Activated CD8-positive, alpha-beta memory T cell treated with anti-CD3 and anti-CD28 coated beads, Interleukin-2, amount 50 U/mL, for 24 hours (primary cell): ENCODE results near the gene NEB.
"Not testable (repeated sequence)": the region's sequence is repeated elsewhere in the genome, so short reads cannot be mapped to it uniquely, and the experiment has no call there.

Experiments
- DNase-seq: peaks from one replicate; pipeline ENCODE4 v3.0.0-alpha.2; 2020; ENCODE audit errors: extremely low read depth

The NEB gene

GRCh38 chr2:151707857-151708256, 26.4 kb downstream of the NEB start:
- no peak for DNase-seq

DNA sequence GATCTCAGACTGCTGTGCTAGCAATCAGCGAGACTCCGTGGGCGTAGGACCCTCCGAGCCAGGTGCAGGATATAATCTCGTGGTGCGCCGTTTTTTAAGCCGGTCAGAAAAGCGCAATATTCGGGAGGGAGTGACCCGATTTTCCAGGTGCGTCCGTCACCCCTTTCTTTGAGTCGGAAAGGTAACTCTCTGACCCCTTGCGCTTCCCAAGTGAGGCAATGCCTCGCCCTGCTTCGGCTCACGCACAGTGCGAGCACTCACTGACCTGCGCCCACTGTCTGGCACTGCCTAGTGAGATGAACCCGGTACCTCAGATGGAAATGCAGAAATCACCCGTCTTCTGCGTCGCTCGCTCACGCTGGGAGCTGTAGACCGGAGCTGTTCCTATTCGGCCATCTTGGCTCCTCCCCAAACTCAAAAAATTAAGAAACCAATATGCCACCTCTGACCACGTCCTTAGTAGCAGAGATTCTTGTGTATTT, 29.8 kb downstream of the NEB start:
- not testable (repeated sequence) for DNase-seq

DNA sequence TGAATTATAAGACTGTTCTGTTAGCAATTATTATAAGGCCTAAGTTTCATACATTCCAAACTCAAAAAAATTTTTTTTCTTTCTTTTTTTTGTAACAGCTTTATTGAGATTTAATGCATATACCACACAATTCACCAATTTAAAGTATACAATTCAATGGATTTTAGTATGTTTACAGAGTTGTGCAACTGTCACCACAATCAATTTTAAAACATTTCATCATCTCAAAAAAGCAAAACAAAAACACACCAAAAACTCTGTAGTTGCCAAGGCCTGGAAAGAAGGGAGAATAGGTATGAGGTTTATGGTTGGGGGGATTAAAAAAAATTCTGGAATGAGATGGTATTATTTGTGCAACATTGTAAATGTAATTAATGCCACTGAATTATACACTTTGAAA, 36.1 kb downstream of the NEB start:
- not testable (repeated sequence) for DNase-seq

DNA sequence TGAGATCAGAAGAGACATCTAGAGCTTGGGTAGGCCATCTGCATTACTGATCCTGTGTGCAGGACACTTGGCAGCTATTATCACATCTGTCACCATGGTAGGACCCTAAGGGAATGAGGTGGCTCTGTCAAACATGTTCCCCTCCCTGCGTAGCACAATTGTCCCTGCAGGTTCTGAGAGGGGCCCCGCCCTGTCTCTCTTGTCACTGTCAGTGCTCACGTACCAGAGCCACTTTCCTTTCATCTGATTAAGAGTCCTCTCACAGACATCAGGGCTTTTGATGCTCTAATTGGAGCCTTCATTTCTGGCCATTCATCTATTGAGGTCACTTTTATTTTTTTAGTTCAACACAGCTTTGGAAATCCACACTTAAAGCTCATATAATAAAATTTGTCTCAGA, 38.5 kb downstream of the NEB start:
- DNase-seq: no peak

GRCh38 chr2:151691631-151692030, 42.6 kb downstream of the NEB start:
- DNase-seq: no peak

DNA sequence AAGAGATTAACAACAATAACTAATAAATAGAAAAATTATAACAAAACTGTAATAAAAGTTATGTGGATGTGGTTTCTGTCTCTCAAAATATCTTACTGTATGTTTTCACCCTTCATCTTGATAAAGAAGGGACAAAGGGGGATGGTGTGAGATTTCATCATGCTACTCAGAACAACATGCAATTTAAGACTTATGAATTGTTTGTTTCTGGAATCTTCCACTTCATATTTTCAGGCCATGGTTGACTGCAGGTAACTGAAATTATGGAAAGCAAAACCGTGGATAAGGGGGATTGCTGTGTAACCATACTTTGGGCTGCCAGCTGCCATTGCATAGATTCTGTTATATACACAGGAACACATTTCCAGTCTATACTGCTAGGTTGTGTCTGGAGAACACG, 45.6 kb downstream of the NEB start:
- no peak for DNase-seq

DNA sequence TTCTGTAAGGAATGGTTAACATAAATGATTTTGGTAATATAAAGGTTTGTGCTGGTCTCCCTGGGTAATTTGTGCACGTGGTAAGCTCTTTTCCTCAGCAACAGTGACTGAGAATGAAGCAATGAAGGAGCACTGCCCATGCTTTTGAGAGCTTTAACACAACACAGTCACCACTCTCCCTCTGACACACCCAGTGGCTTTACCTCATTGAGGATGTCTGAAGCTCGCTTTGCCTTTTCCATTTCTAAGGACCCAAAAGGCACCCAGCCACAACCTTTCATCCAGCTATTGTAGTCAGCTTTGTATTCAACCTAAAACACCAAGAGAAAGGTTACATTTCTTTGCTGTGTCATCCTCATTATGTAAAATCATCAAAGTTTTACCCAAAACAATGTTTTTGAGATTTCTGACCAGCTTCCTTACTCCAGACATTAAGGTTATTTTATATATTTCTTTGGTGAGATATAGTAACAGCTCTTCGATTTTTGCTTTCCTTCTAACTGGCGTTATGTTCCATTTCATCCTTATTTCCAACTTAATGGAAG, 51.7 kb downstream of the NEB start:
- no peak for DNase-seq

- DNase-seq: no peak
Measured at GRCh38 chr2:151681051-151681450, 53.2 kb downstream of the NEB start.

DNA sequence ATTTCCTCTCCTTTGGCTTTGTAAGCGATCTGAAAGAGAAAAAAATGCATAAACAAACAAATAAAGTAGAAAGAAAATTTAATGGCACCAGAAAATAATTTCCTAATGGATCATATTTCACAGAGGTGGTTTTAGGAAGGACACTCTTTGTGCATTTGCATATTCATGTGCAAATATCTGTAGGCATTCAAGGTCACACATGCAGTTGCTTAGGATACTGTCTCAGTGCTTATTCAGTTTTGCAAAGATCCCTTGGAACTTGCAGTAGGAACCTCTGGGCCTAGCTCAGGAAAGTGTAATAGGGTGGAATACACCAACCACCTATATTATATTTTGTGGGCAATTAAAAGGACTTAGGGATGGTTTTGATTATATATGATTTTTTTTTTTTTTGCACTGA, 54.3 kb downstream of the NEB start:
- no peak for DNase-seq

DNA sequence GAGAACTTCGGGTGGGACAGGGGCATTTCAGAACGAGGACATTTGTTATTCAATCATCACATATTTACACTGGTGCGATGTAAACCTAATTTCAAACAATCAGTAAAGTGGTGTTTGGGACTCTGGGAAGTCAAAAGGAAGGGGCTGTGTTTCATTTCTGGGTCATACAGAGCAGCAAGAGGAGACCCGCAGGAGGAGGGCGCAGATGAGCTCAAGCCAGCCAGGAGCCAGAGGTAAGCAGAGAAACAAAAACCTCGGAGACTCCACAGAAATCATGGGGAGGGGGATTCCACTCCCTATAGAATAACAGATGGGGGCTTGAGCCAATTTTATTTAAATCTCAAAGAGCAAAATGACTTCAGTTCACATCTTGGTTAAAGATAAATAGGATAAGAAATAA, 55.4 kb downstream of the NEB start:
- DNase-seq: no peak

GRCh38 chr2:151673016-151673415, 61.3 kb downstream of the NEB start:
- DNase-seq: no peak

DNA sequence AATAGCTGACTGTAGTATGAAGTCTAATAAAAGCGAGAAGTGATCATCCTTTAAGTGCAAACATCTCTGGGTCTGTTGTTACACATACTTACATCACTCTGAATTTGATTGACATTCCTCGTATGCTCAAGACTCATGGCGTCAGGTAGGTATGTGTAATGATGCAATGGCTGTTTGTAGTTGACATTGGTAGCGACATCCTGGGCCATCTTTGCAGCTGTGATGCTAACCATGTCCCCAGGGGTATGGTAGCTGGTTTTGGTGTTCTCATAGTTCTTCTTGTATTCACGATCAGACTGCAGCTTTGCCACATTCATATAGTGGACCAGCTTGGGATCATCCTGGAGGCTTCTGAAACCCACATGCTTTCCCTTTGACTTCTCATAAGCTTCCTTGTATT, 62.0 kb downstream of the NEB start:
- DNase-seq: no peak

- DNase-seq: no peak
Measured at GRCh38 chr2:151670846-151671597, 63.3 kb downstream of the NEB start.

DNA sequence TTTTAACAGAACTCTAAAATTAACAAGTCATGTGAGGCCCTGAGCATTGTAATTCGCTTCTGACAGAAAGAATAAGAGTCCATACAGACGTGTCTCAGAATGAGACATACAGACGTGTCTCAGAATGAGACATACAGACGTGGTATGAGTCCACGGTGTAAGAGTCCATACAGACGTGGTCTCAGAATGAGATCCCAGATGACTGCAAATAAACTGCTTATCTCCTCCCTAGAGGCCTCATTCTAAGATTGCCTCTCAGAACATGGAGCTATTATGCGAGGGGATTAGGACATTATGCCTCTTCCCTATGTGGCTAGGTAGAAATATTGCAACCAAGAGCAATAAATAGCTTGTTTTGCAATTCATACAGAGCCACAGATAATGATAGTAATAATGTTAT, 63.9 kb downstream of the NEB start:
- DNase-seq: no peak

DNA sequence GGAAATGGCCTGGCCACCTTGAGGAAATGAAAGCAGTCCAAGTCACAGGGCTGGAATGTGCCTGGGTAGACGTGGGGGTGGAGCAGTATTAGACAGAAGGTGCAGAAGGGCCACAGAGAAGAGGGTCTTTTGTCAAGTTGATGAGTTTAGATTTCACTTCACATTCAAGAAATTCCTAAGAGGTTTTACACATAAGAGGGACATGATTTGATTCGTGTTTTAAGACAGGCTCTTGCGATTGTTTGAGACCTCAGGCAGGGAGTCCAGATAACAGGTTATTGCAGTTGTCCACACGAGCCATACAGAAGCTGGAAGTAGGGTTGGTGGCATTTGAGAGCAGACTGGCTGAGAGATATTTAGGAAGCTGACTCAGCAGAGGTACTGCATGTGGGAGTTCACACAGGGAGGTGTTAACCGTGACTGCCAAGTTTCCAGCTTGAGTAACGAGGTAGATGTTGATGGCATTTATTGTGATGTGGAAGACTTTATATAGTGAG, 64.6 kb downstream of the NEB start:
- DNase-seq: no peak

GRCh38 chr2:151668737-151669136, 65.5 kb downstream of the NEB start:
- no peak for DNase-seq

DNA sequence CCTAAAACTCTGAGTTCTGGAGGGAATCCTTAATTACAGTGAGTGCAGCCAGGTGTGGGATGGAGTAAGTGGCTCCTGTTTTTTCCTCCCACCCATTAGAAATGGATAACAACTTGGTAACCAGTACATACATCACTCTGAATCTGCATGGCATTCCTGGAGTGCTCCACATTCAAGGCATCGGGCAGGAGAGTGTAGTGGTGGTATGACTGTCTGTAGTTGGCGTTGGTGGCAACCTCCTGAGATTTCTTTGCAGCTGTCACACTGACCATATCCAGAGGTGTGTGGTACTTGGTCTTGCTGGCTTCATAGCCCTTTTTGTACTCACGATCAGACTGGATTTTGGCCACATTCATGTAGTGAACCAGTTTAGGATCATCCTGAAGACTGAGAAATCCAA, 68.3 kb downstream of the NEB start:
- no peak for DNase-seq

DNA sequence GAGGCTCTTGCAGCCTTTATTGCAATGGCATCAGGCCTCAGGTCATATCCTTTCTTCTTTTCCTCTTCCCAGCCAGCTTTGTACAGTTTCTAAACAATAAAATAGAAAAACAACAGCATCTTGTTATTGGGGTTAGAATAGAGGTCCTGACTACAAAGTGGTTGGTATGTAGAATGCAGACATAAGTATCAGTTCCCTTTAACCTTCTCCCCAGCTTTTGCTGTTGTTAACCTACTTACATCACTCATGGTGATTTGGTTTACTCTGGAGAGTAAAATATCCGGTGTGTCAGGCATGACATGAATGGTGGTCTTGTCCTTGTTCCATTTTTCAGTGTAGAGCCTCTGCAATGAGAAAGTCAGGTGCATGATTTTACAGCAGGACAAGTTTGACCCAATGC, 69.8 kb downstream of the NEB start:
- no peak for DNase-seq

DNA sequence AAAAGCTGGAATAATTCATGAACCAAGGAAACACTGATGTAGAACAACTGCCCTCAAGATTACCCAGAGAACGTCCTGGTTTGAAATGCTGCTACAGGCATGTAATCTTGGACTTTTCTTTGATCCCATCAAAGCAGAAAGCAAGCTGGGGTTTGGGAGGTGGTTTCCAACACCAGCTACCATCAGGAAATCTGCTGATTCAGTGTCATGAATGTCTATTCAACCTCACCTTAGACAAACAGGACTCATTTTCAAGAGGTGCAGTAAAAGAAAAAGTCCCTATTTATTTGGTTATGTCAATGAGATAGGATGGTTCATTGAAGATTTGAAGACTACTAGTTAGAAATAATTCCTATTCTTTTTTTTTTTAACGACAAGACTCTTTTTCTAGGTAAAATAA, 72.7 kb downstream of the NEB start:
- DNase-seq: no peak

- no peak for DNase-seq
Measured at GRCh38 chr2:151658081-151658480, 76.2 kb downstream of the NEB start.

DNA sequence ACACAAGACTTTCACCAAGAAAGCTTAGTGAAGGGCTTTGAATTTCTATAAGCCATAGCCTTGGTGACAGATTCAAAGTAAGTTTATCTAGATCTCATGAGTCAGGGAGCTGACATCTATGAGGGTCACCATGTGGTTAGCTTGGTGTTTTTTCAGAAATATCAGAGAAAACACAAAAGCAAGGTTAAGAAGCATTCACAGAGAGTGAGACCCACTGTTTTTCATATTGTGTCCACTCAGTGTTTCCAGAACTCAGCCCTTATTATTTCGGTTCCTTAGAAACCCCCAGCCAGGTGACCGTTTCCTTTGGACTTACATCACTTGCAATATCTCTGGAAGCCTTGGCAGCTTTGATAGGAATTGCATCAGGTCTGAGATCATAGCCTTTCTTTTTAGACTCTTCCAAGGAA, 76.6 kb downstream of the NEB start:
- DNase-seq: no peak

- no peak for DNase-seq
Measured at GRCh38 chr2:151655663-151656398, 78.4 kb downstream of the NEB start.

DNA sequence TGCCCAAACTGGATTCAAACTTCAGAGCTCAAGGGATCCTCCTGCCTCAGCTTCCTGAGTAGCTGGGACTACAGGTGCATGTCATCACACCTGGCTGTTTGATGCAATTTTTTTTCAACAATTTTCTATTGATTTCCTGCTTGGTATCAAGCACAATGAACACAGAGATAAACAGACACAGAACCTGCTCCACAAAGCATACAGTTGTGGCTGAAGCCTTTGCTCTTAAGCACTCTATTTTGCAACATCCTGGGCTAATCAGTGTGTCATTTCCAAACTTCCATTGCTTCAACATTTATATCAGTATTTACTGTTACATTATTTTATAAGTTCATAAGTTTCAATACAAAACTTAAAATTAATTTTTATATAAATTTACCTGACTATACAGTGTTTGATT, 79.4 kb downstream of the NEB start:
- DNase-seq: no peak
